ENCODE results near the gene S100A4.

DNA sequence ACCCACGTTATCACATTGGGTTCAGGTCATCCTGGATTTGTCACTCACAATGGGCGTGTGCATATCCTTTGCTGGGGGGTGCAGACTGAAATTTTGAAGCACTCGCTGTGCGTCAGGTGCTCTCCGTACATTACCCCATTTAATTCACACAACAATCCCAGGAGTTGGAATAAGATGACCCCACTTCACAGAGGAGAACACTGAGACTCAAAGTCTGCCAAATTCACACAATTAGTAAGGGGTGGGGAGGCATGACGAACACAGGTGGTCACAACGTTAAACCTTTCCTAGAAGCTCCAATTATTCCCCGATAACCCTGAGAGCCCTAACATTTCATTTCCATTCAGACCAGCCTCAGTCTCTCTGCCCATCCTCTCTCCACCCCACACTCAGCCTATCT lies 23.9 kb upstream of the S100A4 start:
- TF ChIP-seq, protein P1, sequence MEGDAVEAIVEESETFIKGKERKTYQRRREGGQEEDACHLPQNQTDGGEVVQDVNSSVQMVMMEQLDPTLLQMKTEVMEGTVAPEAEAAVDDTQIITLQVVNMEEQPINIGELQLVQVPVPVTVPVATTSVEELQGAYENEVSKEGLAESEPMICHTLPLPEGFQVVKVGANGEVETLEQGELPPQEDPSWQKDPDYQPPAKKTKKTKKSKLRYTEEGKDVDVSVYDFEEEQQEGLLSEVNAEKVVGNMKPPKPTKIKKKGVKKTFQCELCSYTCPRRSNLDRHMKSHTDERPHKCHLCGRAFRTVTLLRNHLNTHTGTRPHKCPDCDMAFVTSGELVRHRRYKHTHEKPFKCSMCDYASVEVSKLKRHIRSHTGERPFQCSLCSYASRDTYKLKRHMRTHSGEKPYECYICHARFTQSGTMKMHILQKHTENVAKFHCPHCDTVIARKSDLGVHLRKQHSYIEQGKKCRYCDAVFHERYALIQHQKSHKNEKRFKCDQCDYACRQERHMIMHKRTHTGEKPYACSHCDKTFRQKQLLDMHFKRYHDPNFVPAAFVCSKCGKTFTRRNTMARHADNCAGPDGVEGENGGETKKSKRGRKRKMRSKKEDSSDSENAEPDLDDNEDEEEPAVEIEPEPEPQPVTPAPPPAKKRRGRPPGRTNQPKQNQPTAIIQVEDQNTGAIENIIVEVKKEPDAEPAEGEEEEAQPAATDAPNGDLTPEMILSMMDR (IDR thresholded peaks at IDR 0.05) = no peak
- TF ChIP-seq POLR2A (IDR thresholded peaks at IDR 0.05) = no peak
